ENCODE results near the gene B4GALT5.

DNA sequence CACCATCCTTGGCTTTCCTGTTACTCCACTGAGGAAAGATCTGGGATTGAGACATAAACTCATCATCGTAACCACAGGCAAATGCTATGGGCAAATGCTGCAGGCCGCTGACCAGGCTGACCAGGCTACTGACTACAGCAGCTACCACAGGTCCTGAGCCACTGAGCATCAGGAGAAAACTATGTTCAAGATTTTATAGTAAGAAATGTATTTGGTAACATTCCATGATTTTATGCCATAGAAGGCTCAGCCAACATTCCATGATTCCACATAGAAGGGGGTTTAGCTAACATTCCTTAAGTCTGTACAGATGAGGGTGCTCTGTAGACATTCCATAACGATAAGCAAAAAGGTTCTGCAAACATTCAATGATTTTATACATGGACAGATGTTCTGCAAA is 16.1 kb upstream of the B4GALT5 start:
- TF ChIP-seq, protein P1, sequence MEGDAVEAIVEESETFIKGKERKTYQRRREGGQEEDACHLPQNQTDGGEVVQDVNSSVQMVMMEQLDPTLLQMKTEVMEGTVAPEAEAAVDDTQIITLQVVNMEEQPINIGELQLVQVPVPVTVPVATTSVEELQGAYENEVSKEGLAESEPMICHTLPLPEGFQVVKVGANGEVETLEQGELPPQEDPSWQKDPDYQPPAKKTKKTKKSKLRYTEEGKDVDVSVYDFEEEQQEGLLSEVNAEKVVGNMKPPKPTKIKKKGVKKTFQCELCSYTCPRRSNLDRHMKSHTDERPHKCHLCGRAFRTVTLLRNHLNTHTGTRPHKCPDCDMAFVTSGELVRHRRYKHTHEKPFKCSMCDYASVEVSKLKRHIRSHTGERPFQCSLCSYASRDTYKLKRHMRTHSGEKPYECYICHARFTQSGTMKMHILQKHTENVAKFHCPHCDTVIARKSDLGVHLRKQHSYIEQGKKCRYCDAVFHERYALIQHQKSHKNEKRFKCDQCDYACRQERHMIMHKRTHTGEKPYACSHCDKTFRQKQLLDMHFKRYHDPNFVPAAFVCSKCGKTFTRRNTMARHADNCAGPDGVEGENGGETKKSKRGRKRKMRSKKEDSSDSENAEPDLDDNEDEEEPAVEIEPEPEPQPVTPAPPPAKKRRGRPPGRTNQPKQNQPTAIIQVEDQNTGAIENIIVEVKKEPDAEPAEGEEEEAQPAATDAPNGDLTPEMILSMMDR (conservative IDR thresholded peaks at IDR 0.05): no peak
- TF ChIP-seq EZH2 (IDR thresholded peaks at IDR 0.05; ENCODE audit: low read depth): no peak

Data from PC-9 (cell line).